Gastroesophageal sphincter (tissue), 3 donors: ENCODE measurements around the gene RBM38.

Experiments used
- CTCF ChIP-seq, 4 experiments: fragments of 200-600 bp in 2 of 4; fragments of 450-650 bp in 2 of 4; sonication (generic) in 1 of 4; IDR thresholded peaks; one replicate each; pipeline ENCODE4 v1.5.1; 2017 to 2019; ENCODE audit warnings: antibody characterized with exemption in 4 of 4, mild to moderate bottlenecking in 2 of 4, moderate library complexity in 2 of 4
- EP300 ChIP-seq: sonication (generic); formaldehyde crosslinking; IDR thresholded peaks from one replicate; pipeline ENCODE4 v1.6.1; 2017; ENCODE audit warnings: antibody characterized with exemption, mild to moderate bottlenecking
- POLR2A ChIP-seq, 2 donors: fragments of 450-650 bp; IDR thresholded peaks; one replicate each; pipeline ENCODE4 v1.6.1; 2017; ENCODE audit warnings: antibody characterized with exemption in 2 of 2, mild to moderate bottlenecking in 2 of 2, moderate library complexity in 1 of 2
- POLR2AphosphoS5 ChIP-seq: sonication (generic); formaldehyde crosslinking; IDR thresholded peaks from one replicate; pipeline ENCODE4 v1.6.1; 2017; ENCODE audit warnings: antibody characterized with exemption

- peak in 1 of 4 experiments; percentile 10 for TF ChIP-seq CTCF (IDR thresholded peaks at IDR 0.05)
- no peak for TF ChIP-seq POLR2A (IDR thresholded peaks at IDR 0.05)
- no peak for TF ChIP-seq POLR2AphosphoS5
- no peak for TF ChIP-seq EP300
Observed at GRCh38 chr20:57434390-57434700, 43.1 kb downstream of the RBM38 start.
